GM12874 (cell line): ENCODE results near the gene FBXL15.

Experiments
- CTCF ChIP-seq: IDR thresholded peaks from 2 replicates; pipeline ENCODE4 v1.5.1; 2011; ENCODE audit warnings: low read depth, mild to moderate bottlenecking, control low read depth, low read length, moderate library complexity; ENCODE audit not compliant: insufficient read depth

FBXL15 gene

DNA sequence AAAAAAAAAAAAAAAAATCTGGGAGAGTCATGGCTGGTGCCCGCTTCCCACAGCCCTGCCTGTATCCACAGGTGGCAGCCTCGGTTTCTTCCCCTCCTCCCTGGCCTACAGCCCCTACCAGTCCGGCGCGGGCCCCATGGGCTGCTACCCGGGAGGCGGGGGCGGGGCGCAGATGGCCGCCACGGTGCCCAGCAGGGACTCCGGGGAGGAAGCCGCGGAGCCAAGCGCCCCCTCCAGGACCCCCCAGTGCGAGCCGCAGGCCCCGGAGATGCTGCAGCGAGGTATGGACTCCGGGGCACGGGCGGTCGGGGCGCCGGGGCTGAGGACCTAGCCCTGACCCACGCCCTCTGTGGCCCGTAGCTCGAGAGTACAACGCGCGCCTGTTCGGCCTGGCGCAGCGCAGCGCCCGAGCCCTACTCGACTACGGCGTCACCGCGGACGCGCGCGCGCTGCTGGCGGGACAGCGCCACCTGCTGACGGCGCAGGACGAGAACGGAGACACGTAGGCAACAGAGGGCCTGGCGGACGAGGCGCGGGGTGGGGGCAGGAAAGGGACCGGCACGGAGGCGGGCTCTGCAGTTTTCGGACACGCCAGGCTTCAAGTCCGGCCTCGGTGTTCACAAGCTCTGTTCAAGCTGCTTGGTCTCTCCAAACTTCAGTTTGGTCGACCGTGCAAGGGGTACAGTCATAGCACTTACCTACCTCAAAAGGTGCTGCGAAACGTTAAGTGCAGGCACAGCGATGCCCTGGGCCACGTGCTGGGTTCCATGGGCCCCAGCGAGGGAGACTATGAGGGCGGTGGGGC is 21.2 kb upstream of the FBXL15 start:
- peak; percentile 97 for TF ChIP-seq CTCF

- TF ChIP-seq CTCF: no peak
Observed at GRCh38 chr10:102400076-102400475, 20.6 kb upstream of the FBXL15 start.

DNA sequence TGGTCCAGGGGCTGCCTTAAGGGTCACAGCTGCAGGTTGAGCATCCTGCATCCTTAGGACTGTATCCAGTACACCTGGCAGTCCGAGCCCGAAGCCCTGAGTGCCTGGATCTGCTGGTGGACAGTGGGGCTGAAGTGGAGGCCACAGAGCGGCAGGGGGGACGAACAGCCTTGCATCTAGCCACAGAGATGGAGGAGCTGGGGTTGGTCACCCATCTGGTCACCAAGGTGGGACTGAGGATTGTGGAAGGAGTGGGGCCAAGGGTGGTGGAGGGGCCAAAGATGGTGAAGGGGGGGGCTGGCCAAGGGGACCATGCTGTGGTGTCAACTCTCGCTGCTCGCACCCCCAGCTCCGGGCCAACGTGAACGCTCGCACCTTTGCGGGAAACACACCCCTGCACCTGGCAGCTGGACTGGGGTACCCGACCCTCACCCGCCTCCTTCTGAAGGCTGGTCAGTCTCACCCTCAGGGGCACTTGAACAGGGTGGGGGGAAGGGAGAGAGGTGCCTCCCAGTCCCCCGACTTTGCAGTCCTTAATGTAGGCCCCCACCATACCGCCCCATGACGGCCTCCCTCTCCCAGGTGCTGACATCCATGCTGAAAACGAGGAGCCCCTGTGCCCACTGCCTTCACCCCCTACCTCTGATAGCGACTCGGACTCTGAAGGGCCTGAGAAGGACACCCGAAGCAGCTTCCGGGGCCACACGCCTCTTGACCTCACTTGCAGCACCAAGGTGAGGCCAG is 19.9 kb upstream of the FBXL15 start:
- no peak for TF ChIP-seq CTCF

- no peak for TF ChIP-seq CTCF
Observed at GRCh38 chr10:102401342-102401654, 19.3 kb upstream of the FBXL15 start.

DNA sequence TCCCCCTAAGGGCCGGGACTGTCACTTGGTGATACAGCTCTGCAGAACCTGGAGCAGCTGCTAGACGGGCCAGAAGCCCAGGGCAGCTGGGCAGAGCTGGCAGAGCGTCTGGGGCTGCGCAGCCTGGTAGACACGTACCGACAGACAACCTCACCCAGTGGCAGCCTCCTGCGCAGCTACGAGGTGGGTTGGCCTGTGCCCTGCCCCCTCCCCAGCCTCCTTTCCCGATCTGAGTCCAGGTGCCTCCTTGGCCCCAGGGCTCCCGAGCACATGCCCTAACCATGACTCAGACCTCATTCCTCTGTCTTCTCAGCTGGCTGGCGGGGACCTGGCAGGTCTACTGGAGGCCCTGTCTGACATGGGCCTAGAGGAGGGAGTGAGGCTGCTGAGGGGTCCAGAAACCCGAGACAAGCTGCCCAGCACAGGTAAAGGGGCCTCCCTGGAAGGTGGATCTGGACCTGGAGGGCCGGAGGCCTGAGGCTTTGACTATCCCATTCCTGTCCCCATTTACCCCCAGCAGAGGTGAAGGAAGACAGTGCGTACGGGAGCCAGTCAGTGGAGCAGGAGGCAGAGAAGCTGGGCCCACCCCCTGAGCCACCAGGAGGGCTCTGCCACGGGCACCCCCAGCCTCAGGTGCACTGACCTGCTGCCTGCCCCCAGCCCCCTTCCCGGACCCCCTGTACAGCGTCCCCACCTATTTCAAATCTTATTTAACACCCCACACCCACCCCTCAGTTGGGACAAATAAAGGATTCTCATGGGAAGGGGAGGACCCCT is 18.7 kb upstream of the FBXL15 start:
- TF ChIP-seq CTCF: no peak

DNA sequence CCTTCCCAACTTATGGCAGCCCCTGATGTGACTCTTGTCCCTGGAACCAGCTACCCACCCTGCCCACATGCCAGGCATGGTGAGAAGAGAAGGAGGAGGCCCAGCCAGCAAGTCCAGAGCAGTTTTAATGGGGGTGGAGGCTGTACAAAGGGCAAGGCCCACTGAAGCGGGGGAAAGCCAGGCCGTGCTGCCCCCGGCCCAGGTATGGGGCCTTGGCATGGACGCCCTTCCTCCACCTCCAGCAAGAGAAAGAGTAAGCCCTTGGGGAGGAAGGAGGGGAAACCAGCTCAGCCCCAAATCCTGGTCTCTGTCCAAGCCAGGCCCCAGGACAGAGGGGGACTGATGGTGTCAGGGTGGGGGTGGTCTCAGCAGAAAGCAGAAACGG is 18.1 kb upstream of the FBXL15 start:
- no peak for TF ChIP-seq CTCF

DNA sequence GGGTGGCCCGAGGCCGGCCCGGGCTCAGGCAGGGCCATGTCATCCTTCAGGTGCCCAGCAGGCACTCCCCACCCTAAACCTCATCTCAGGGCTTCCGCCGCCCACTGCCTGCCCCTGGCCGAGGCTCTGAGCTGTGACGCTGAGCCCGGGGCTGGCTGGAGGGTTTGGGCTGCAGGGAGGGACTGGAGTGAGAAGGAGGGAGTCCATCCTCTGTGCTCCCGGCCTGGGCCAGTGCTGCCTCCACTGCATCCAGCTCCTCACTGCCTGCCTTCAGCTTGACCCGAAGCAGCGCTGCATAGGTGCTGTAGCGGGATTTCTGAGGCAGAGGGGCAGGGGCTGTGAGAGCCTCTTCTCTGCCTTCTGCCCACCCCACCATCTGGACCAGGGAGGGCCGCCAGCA is 17.5 kb upstream of the FBXL15 start:
- no peak for TF ChIP-seq CTCF
